ENCODE measurements around the gene OR1L1. TPM values are rescaled to one million over a fixed set of nuclear protein-coding genes. Genes with fewer than 3 reads are reported as not detected.

The OR1L1 gene
- total and polyA plus RNA-seq, 9 of the 15 experiments (the other 6 are each of a cell fraction or from before 2014, with no cell fraction given): not detected

DNA sequence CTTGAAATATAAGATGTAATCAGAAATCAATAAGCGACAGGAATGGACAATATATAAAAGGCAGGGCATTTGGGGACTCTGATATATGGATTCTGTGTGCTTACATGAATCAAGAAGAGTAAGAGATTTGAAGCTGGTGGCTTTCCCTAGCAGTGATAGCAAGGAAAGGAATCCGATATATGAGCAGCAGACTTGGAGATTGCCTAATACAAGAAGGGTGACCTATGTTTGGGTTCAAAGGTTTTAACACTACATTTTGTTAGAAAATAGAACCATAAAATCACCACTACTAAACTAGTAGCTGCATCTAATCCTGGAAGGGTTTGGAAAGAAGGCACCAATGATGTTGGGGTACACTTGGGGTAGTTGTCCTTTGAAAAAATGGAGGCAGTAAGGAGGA is 11.0 kb downstream of the OR1L1 start:
- H3K36me3 ChIP-seq (ENCODE audit: control insufficient read depth, insufficient read depth, low read length): no peaks in the 10 kb centered on the region
- H3K9ac ChIP-seq (ENCODE audit: insufficient read depth in 1 of 2, low read depth in 2 of 2, low read length in 2 of 2): no peak overlapping the region
- ChIA-PET CTCF (ENCODE audit: low intra/inter-chr PET ratio) (no interaction called here), POLR2A (no interaction called here)
- no peaks in the 10 kb centered on the region for H3K9me3 ChIP-seq (replicated peaks; ENCODE audit: control insufficient read depth, insufficient read depth, low read depth, low read length)
- DNase-seq (ENCODE audit: extremely low read depth in 1 of 4, low spot score in 3 of 4) (no peak), ATAC-seq (no peak), FAIRE-seq (no peak)
- H3K4me3 ChIP-seq: no peak overlapping the region
- in situ Hi-C loops (cut with MboI): no loop called here
- no peaks in the 10 kb centered on the region; the same call in 2 of the 3 replicates for H3K79me2 ChIP-seq (ENCODE audit: control insufficient read depth, insufficient read depth, low read length)
- H3K27ac ChIP-seq (ENCODE audit: extremely low read depth, low read depth, low read length): no peak overlapping the region
- intact Hi-C loops (cut with micrococcal nuclease): no loop called here
- H3K4me1 ChIP-seq (replicated peaks in 1 of 2; ENCODE audit: control insufficient read depth in 2 of 2, insufficient read depth in 2 of 2, low read length in 2 of 2): no peaks in the 10 kb centered on the region
- H4K20me1 ChIP-seq (replicated peaks; ENCODE audit: control insufficient read depth, insufficient read depth, low read length): no peaks in the 10 kb centered on the region
- H2AFZ ChIP-seq (ENCODE audit: low read depth, low read length): no peak overlapping the region
- no peaks in the 10 kb centered on the region for H3K27me3 ChIP-seq (ENCODE audit: control insufficient read depth in 2 of 2, insufficient read depth in 2 of 2, low read length in 2 of 2)
- H3K9me1 ChIP-seq (ENCODE audit: control insufficient read depth, insufficient read depth, low read length): no peaks in the 10 kb centered on the region
- 2% methylated on average over 2 of the region's 2 CpGs for WGBS (ENCODE audit: insufficient coverage, low coverage, missing lambda C conversion rate)
- no TSS peak for BruUV-seq (replicated peaks)
- no peak overlapping the region for H3K4me2 ChIP-seq (ENCODE audit: insufficient read depth, low read length)
- TF ChIP-seq TEAD4 (IDR thresholded peaks at IDR 0.05; ENCODE audit: low read length) (no peak), TEAD4 (CRISPR knock-in tag; IDR thresholded peaks at IDR 0.05; ENCODE audit: borderline replicate concordance) (no peak), XRCC5 (IDR thresholded peaks at IDR 0.05; ENCODE audit: low read depth, low read length) (no peak), KLF6 (CRISPR knock-in tag; IDR thresholded peaks at IDR 0.05; ENCODE audit: borderline replicate concordance) (no peak)
- TF ChIP-seq, protein P1, sequence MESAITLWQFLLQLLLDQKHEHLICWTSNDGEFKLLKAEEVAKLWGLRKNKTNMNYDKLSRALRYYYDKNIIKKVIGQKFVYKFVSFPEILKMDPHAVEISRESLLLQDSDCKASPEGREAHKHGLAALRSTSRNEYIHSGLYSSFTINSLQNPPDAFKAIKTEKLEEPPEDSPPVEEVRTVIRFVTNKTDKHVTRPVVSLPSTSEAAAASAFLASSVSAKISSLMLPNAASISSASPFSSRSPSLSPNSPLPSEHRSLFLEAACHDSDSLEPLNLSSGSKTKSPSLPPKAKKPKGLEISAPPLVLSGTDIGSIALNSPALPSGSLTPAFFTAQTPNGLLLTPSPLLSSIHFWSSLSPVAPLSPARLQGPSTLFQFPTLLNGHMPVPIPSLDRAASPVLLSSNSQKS (CRISPR knock-in tag; IDR thresholded peaks at IDR 0.05): no peak
- TF ChIP-seq, protein P2, sequence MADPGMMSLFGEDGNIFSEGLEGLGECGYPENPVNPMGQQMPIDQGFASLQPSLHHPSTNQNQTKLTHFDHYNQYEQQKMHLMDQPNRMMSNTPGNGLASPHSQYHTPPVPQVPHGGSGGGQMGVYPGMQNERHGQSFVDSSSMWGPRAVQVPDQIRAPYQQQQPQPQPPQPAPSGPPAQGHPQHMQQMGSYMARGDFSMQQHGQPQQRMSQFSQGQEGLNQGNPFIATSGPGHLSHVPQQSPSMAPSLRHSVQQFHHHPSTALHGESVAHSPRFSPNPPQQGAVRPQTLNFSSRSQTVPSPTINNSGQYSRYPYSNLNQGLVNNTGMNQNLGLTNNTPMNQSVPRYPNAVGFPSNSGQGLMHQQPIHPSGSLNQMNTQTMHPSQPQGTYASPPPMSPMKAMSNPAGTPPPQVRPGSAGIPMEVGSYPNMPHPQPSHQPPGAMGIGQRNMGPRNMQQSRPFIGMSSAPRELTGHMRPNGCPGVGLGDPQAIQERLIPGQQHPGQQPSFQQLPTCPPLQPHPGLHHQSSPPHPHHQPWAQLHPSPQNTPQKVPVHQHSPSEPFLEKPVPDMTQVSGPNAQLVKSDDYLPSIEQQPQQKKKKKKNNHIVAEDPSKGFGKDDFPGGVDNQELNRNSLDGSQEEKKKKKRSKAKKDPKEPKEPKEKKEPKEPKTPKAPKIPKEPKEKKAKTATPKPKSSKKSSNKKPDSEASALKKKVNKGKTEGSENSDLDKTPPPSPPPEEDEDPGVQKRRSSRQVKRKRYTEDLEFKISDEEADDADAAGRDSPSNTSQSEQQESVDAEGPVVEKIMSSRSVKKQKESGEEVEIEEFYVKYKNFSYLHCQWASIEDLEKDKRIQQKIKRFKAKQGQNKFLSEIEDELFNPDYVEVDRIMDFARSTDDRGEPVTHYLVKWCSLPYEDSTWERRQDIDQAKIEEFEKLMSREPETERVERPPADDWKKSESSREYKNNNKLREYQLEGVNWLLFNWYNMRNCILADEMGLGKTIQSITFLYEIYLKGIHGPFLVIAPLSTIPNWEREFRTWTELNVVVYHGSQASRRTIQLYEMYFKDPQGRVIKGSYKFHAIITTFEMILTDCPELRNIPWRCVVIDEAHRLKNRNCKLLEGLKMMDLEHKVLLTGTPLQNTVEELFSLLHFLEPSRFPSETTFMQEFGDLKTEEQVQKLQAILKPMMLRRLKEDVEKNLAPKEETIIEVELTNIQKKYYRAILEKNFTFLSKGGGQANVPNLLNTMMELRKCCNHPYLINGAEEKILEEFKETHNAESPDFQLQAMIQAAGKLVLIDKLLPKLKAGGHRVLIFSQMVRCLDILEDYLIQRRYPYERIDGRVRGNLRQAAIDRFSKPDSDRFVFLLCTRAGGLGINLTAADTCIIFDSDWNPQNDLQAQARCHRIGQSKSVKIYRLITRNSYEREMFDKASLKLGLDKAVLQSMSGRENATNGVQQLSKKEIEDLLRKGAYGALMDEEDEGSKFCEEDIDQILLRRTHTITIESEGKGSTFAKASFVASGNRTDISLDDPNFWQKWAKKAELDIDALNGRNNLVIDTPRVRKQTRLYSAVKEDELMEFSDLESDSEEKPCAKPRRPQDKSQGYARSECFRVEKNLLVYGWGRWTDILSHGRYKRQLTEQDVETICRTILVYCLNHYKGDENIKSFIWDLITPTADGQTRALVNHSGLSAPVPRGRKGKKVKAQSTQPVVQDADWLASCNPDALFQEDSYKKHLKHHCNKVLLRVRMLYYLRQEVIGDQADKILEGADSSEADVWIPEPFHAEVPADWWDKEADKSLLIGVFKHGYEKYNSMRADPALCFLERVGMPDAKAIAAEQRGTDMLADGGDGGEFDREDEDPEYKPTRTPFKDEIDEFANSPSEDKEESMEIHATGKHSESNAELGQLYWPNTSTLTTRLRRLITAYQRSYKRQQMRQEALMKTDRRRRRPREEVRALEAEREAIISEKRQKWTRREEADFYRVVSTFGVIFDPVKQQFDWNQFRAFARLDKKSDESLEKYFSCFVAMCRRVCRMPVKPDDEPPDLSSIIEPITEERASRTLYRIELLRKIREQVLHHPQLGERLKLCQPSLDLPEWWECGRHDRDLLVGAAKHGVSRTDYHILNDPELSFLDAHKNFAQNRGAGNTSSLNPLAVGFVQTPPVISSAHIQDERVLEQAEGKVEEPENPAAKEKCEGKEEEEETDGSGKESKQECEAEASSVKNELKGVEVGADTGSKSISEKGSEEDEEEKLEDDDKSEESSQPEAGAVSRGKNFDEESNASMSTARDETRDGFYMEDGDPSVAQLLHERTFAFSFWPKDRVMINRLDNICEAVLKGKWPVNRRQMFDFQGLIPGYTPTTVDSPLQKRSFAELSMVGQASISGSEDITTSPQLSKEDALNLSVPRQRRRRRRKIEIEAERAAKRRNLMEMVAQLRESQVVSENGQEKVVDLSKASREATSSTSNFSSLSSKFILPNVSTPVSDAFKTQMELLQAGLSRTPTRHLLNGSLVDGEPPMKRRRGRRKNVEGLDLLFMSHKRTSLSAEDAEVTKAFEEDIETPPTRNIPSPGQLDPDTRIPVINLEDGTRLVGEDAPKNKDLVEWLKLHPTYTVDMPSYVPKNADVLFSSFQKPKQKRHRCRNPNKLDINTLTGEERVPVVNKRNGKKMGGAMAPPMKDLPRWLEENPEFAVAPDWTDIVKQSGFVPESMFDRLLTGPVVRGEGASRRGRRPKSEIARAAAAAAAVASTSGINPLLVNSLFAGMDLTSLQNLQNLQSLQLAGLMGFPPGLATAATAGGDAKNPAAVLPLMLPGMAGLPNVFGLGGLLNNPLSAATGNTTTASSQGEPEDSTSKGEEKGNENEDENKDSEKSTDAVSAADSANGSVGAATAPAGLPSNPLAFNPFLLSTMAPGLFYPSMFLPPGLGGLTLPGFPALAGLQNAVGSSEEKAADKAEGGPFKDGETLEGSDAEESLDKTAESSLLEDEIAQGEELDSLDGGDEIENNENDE (IDR thresholded peaks at IDR 0.05; ENCODE audit: low read depth, low read length): no peak
- TF ChIP-seq, protein P3, sequence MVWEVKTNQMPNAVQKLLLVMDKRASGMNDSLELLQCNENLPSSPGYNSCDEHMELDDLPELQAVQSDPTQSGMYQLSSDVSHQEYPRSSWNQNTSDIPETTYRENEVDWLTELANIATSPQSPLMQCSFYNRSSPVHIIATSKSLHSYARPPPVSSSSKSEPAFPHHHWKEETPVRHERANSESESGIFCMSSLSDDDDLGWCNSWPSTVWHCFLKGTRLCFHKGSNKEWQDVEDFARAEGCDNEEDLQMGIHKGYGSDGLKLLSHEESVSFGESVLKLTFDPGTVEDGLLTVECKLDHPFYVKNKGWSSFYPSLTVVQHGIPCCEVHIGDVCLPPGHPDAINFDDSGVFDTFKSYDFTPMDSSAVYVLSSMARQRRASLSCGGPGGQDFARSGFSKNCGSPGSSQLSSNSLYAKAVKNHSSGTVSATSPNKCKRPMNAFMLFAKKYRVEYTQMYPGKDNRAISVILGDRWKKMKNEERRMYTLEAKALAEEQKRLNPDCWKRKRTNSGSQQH (CRISPR knock-in tag; IDR thresholded peaks at IDR 0.05): no peak
